Central memory CD4-positive, alpha-beta T cell (primary cell): ENCODE results near the gene RNF14.
"Not testable (repeated sequence)": the region's sequence is repeated elsewhere in the genome, so short reads cannot be mapped to it uniquely, and the experiment has no call there.

ENCODE experiments used
- DNase-seq: peaks from one replicate; pipeline ENCODE4 v3.0.0; 2022

Gene RNF14

DNA sequence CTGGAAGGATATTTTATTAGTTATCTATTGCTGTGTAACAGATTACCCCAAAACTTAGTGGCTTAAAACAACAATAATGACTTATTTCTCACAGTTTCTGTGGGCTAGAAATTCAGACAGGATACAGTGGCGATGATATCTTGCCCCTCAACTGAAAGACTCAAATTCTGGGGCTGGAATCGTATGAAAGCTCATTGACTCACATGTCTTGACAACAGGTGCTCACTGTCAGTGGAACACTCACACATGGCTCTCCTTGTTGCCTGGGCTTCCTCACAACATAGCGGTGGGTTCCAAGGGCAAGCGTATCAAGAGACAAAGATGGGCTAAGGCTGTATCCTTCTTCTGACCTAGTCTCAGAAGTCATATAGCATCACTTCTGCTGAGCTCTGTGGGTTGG lies 47.7 kb downstream of the RNF14 start:
- peak; percentile 15 for DNase-seq

GRCh38 chr5:142017832-142018427 lies 49.0 kb downstream of the RNF14 start:
- DNase-seq = no peak

DNA sequence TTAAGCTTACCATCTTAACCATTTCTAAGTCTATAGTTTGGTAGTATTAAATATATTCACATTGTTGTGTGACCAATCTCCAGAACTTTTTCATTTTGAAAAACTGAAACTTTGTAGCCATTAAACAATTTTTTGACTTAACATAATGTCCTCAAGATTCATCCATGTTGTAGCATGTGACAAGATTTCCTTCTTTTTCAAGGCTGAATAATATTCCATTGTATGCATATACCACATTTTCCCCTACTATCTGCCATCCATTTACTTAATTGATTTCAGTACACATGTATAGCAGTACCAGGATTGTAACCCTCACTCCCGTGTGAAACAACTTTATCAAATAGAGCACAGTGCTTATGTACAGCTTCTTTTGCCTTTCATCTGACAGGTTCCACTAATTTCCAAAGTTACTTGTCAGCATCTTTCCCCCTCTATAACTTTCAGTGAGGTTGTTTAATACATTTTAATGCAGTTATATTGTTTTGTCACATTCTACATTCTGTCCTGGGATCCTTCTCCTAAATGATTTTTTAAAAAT lies 51.3 kb downstream of the RNF14 start:
- DNase-seq = no peak

GRCh38 chr5:142023836-142024235 lies 54.9 kb downstream of the RNF14 start:
- DNase-seq = no peak

DNA sequence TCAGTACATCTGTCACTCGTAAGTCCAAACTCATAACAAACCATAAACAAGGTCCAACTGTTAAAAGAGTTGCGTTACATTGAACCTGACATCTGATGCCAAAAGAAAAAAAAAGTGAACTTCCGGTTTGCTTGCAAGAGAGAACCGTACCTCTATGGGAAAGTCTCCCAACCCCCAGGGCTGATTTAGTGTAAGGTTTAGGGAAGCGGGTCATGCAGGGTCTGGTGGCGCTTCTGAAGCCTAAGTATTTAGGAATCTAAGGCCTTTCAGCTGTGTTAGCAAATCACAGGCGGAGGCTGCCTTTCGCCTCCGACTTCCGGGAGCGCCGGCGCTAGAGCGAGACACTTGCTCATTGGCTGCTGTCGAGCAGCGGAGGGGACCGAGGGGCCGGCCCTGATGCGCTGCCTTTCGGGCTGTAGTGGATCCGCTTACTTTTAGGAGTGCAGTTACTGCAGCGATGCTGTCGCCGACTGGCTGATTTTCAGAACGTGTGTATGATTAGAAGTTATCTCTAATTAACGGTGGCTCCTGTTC lies 55.9 kb downstream of the RNF14 start:
- DNase-seq = peak; percentile 80

GRCh38 chr5:142025637-142026036 lies 56.7 kb downstream of the RNF14 start:
- DNase-seq = no peak

GRCh38 chr5:142032150-142032549 lies 63.2 kb downstream of the RNF14 start:
- no peak for DNase-seq

DNA sequence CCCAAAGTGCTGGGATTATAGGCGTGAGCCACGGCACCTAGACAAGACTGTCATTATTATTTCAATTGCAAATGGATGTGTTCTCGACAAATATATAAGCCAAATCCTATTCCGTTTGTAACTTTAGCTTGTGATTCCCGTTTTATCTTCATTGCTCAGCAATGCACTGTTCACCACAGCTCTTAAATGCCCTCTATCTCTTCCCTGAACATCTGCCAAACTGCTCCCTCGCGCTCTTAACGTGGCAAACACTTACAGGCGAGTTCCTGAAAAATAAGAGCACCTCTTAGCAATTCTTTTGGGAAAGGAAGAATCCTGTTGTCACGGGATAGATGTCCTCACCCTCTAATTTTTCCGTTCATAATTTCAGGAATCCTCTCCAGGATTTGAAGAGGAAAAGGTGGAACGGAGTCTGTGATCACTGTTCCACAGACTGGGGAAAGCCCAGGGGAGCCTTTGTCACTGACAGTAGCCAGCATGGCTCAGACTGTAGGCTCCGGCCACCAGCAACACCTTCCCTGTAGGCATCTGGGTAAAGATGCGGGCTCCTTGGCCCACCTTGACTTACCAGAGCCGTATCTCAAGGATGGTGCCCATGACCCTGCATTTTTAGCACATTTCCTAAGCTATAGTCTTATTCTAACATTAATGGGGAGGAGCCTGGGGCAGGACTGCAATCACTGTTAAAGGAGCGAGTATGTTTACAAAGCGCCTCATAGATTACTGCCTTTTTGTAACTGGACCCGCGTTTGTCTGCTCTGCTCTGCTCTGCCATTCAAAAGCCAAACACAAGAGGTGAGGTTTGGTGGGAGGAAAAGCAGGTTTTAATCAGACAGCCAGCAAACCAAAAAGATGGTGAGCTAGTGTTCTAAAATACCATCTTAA lies 64.1 kb downstream of the RNF14 start:
- no peak for DNase-seq

- peak; percentile 29 for DNase-seq
Observed at GRCh38 chr5:142033632-142034567, 65.0 kb downstream of the RNF14 start.

- no peak for DNase-seq
Observed at GRCh38 chr5:142034994-142035393, 66.1 kb downstream of the RNF14 start.

DNA sequence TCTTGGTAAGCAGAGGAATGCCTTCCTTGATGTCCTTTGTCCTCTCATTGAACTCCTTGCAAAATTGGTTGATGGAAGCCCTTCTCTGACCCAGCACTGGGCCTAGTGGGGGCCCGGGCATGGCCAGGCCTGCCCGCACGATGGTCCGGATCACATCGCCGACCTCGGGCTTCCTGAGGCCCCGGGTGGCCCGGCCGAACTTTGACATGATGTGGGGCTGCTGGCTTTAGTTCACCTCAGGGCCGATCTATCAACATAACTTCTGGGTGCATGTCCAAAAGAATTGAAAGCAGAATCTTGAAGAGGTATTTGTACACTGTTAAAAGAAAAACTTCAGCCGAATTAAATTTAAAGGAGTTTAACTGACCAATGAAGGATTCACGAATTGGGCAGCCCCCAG lies 68.0 kb downstream of the RNF14 start:
- DNase-seq = no peak

DNA sequence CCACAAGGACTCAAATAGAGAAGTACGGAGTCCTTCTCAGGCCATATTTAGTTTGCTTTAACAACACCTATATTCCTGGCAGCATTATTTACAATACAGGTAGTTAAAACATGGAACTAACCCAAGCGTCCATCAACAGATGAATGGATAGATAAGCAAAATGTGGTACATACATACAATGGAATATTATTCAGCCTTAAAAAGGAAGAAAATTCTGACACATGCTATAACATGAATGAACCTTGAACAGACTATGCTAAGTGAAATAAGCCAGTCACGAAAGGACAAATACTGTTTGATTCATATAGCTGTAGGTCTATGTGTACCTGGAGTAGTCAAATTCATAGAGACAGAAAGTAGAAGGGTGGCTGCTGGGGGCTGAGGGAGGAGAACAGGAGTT lies 68.7 kb downstream of the RNF14 start:
- DNase-seq = not testable (repeated sequence)

GRCh38 chr5:142038735-142039134 lies 69.8 kb downstream of the RNF14 start:
- no peak for DNase-seq
